Measurements from ENCODE around the gene ZNF683.
A peak's percentile ranks its signal among the peaks of the same experiment; 100 is the strongest.
"Not testable (repeated sequence)": the region's sequence is repeated elsewhere in the genome, so short reads cannot be mapped to it uniquely, and the experiment has no call there.

Gene ZNF683

GRCh38 chr1:26378879-26379251, 6.3 kb upstream of the ZNF683 start:
- Histone ChIP-seq H3K18ac (ENCODE audit: low read length) (no peak overlapping the region), H3K36me3 (ENCODE audit: control insufficient read depth, insufficient read depth, low read length) (no peaks in the 10 kb centered on the region), H3K4ac (ENCODE audit: low read depth, low read length) (no peak overlapping the region), H3K79me2 (ENCODE audit: control insufficient read depth, insufficient read depth, low read length) (no peaks in the 10 kb centered on the region), H3K27ac (ENCODE audit: low read depth, low read length) (no peak overlapping the region), H3K9ac (ENCODE audit: low read length) (no peak overlapping the region), H2BK120ac (ENCODE audit: low read depth, low read length) (no peak overlapping the region), H3K79me1 (ENCODE audit: low read length) (no peaks in the 10 kb centered on the region), H3K27me3 (ENCODE audit: insufficient read depth, low read length, poor library complexity) (no peaks in the 10 kb centered on the region), H3K56ac (ENCODE audit: low read length) (no peak overlapping the region), H3K23ac (ENCODE audit: low read length) (no peak overlapping the region), H3K4me3 (ENCODE audit: low read length) (no peak overlapping the region), H4K8ac (ENCODE audit: low read depth, low read length) (no peak overlapping the region), H3K4me1 (ENCODE audit: control insufficient read depth, low read depth, low read length) (peaks cover 17% of the 10 kb centered on the region), H3K4me2 (ENCODE audit: low read length) (no peak overlapping the region), H4K5ac (ENCODE audit: low read length) (no peak overlapping the region), H2BK15ac (replicated peaks; ENCODE audit: low read depth) (no peak overlapping the region), H2BK5ac (ENCODE audit: low read length) (no peak overlapping the region), H2AK5ac (ENCODE audit: low read length) (no peak overlapping the region)
- WGBS (ENCODE audit: extremely low coverage, insufficient coverage, low lambda C conversion rate) = no CpG with 5 or more reads among the region's 3 CpGs
- DNase-seq = no peak

- Histone ChIP-seq H3K79me1 (ENCODE audit: low read length) (no peaks in the 10 kb centered on the region), H3K4me3 (ENCODE audit: low read length) (no peak overlapping the region), H2AK5ac (ENCODE audit: low read length) (no peak overlapping the region), H3K9ac (ENCODE audit: low read length) (peak overlapping the region; percentile 38), H2BK120ac (ENCODE audit: low read depth, low read length) (no peak overlapping the region), H2BK15ac (replicated peaks; ENCODE audit: low read depth) (no peak overlapping the region), H3K27ac (ENCODE audit: low read depth, low read length) (no peak overlapping the region), H3K56ac (ENCODE audit: low read length) (peak overlapping the region; percentile 80), H3K79me2 (ENCODE audit: control insufficient read depth, insufficient read depth, low read length) (no peaks in the 10 kb centered on the region), H3K27me3 (ENCODE audit: insufficient read depth, low read length, poor library complexity) (no peaks in the 10 kb centered on the region), H2BK5ac (ENCODE audit: low read length) (peak overlapping the region; percentile 83), H4K5ac (ENCODE audit: low read length) (no peak overlapping the region), H3K18ac (ENCODE audit: low read length) (no peak overlapping the region), H3K4me1 (ENCODE audit: control insufficient read depth, low read depth, low read length) (peaks cover 20% of the 10 kb centered on the region), H3K23ac (ENCODE audit: low read length) (no peak overlapping the region), H4K8ac (ENCODE audit: low read depth, low read length) (no peak overlapping the region), H3K4me2 (ENCODE audit: low read length) (peak overlapping the region; percentile 31), H3K4ac (ENCODE audit: low read depth, low read length) (no peak overlapping the region), H3K36me3 (ENCODE audit: control insufficient read depth, insufficient read depth, low read length) (no peaks in the 10 kb centered on the region)
- DNase-seq = peak; percentile 87
- no CpG with 5 or more reads among the region's 5 CpGs for WGBS (ENCODE audit: extremely low coverage, insufficient coverage, low lambda C conversion rate)
These were observed 5.7 kb upstream of the ZNF683 start for GRCh38 chr1:26378088-26378878.

- no peak overlapping the region for H2BK5ac ChIP-seq (ENCODE audit: low read length)
- no peak overlapping the region for H3K4me3 ChIP-seq (ENCODE audit: low read length)
- no peak overlapping the region for H3K23ac ChIP-seq (ENCODE audit: low read length)
- no peaks in the 10 kb centered on the region for H3K36me3 ChIP-seq (ENCODE audit: control insufficient read depth, insufficient read depth, low read length)
- H2BK15ac ChIP-seq (replicated peaks; ENCODE audit: low read depth) = no peak overlapping the region
- WGBS (ENCODE audit: extremely low coverage, insufficient coverage, low lambda C conversion rate) = no CpG with 5 or more reads among the region's 4 CpGs
- H4K8ac ChIP-seq (ENCODE audit: low read depth, low read length) = no peak overlapping the region
- H4K5ac ChIP-seq (ENCODE audit: low read length) = no peak overlapping the region
- H3K27me3 ChIP-seq (ENCODE audit: insufficient read depth, low read length, poor library complexity) = no peaks in the 10 kb centered on the region
- no peak overlapping the region for H3K4ac ChIP-seq (ENCODE audit: low read depth, low read length)
- no peak overlapping the region for H3K18ac ChIP-seq (ENCODE audit: low read length)
- H3K4me2 ChIP-seq (ENCODE audit: low read length) = no peak overlapping the region
- no peak overlapping the region for H3K9ac ChIP-seq (ENCODE audit: low read length)
- no peak overlapping the region for H2BK120ac ChIP-seq (ENCODE audit: low read depth, low read length)
- no peak overlapping the region for H2AK5ac ChIP-seq (ENCODE audit: low read length)
- H3K79me2 ChIP-seq (ENCODE audit: control insufficient read depth, insufficient read depth, low read length) = no peaks in the 10 kb centered on the region
- H3K79me1 ChIP-seq (ENCODE audit: low read length) = no peaks in the 10 kb centered on the region
- no peak overlapping the region for H3K27ac ChIP-seq (ENCODE audit: low read depth, low read length)
- H3K56ac ChIP-seq (ENCODE audit: low read length) = no peak overlapping the region
- DNase-seq = no peak
- peaks cover 20% of the 10 kb centered on the region for H3K4me1 ChIP-seq (ENCODE audit: control insufficient read depth, low read depth, low read length)
These were observed 3.5 kb upstream of the ZNF683 start for GRCh38 chr1:26376050-26376449.

GRCh38 chr1:26375081-26375480, 2.5 kb upstream of the ZNF683 start:
- peaks cover 23% of the 10 kb centered on the region for H3K4me1 ChIP-seq (ENCODE audit: control insufficient read depth, low read depth, low read length)
- no peak overlapping the region for H2AK5ac ChIP-seq (ENCODE audit: low read length)
- no peaks in the 10 kb centered on the region for H3K79me2 ChIP-seq (ENCODE audit: control insufficient read depth, insufficient read depth, low read length)
- H3K79me1 ChIP-seq (ENCODE audit: low read length) = no peaks in the 10 kb centered on the region
- no peak overlapping the region for H4K8ac ChIP-seq (ENCODE audit: low read depth, low read length)
- peak overlapping the region; percentile 49 for H2BK5ac ChIP-seq (ENCODE audit: low read length)
- peak overlapping the region; percentile 59 for H3K56ac ChIP-seq (ENCODE audit: low read length)
- no peak overlapping the region for H3K4me2 ChIP-seq (ENCODE audit: low read length)
- no peak overlapping the region for H3K9ac ChIP-seq (ENCODE audit: low read length)
- DNase-seq = peak; percentile 70
- no CpG with 5 or more reads among the region's 6 CpGs for WGBS (ENCODE audit: extremely low coverage, insufficient coverage, low lambda C conversion rate)
- no peak overlapping the region for H3K4me3 ChIP-seq (ENCODE audit: low read length)
- peak overlapping the region; percentile 22 for H3K4ac ChIP-seq (ENCODE audit: low read depth, low read length)
- no peak overlapping the region for H4K5ac ChIP-seq (ENCODE audit: low read length)
- no peak overlapping the region for H3K18ac ChIP-seq (ENCODE audit: low read length)
- no peak overlapping the region for H3K23ac ChIP-seq (ENCODE audit: low read length)
- no peaks in the 10 kb centered on the region for H3K36me3 ChIP-seq (ENCODE audit: control insufficient read depth, insufficient read depth, low read length)
- no peaks in the 10 kb centered on the region for H3K27me3 ChIP-seq (ENCODE audit: insufficient read depth, low read length, poor library complexity)
- H2BK15ac ChIP-seq (replicated peaks; ENCODE audit: low read depth) = no peak overlapping the region
- H3K27ac ChIP-seq (ENCODE audit: low read depth, low read length) = peak overlapping the region; percentile 74
- H2BK120ac ChIP-seq (ENCODE audit: low read depth, low read length) = peak overlapping the region; percentile 54

GRCh38 chr1:26374361-26374760, 1.8 kb upstream of the ZNF683 start:
- not testable (repeated sequence) for H2BK120ac ChIP-seq (ENCODE audit: low read depth, low read length); H4K8ac ChIP-seq (ENCODE audit: low read depth, low read length); H3K9ac ChIP-seq (ENCODE audit: low read length); H3K79me1 ChIP-seq (ENCODE audit: low read length); H3K4me3 ChIP-seq (ENCODE audit: low read length); H3K79me2 ChIP-seq (ENCODE audit: control insufficient read depth, insufficient read depth, low read length); H2BK15ac ChIP-seq (replicated peaks; ENCODE audit: low read depth); H3K4me2 ChIP-seq (ENCODE audit: low read length); H3K27me3 ChIP-seq (ENCODE audit: insufficient read depth, low read length, poor library complexity); H3K27ac ChIP-seq (ENCODE audit: low read depth, low read length); H3K36me3 ChIP-seq (ENCODE audit: control insufficient read depth, insufficient read depth, low read length)
- peak overlapping the region; percentile 48 for H3K23ac ChIP-seq (ENCODE audit: low read length)
- H4K5ac ChIP-seq (ENCODE audit: low read length) = peak overlapping the region; percentile 84
- peaks cover 23% of the 10 kb centered on the region for H3K4me1 ChIP-seq (ENCODE audit: control insufficient read depth, low read depth, low read length)
- H2BK5ac ChIP-seq (ENCODE audit: low read length) = peak overlapping the region; percentile 51
- DNase-seq = peak; percentile 55
- H2AK5ac ChIP-seq (ENCODE audit: low read length) = peak overlapping the region; percentile 93
- peak overlapping the region; percentile 0 for H3K4ac ChIP-seq (ENCODE audit: low read depth, low read length)
- H3K18ac ChIP-seq (ENCODE audit: low read length) = peak overlapping the region; percentile 16
- no CpG with 5 or more reads among the region's 2 CpGs for WGBS (ENCODE audit: extremely low coverage, insufficient coverage, low lambda C conversion rate)
- peak overlapping the region; percentile 77 for H3K56ac ChIP-seq (ENCODE audit: low read length)

GRCh38 chr1:26373789-26374188, 1.2 kb upstream of the ZNF683 start:
- no peak overlapping the region for H2BK120ac ChIP-seq (ENCODE audit: low read depth, low read length)
- H3K36me3 ChIP-seq (ENCODE audit: control insufficient read depth, insufficient read depth, low read length) = no peaks in the 10 kb centered on the region
- H2BK15ac ChIP-seq (replicated peaks; ENCODE audit: low read depth) = no peak overlapping the region
- WGBS (ENCODE audit: extremely low coverage, insufficient coverage, low lambda C conversion rate) = no CpG with 5 or more reads among the region's 2 CpGs
- H3K56ac ChIP-seq (ENCODE audit: low read length) = peak overlapping the region; percentile 73
- H3K79me2 ChIP-seq (ENCODE audit: control insufficient read depth, insufficient read depth, low read length) = no peaks in the 10 kb centered on the region
- H2BK5ac ChIP-seq (ENCODE audit: low read length) = peak overlapping the region; percentile 47
- no peak overlapping the region for H4K8ac ChIP-seq (ENCODE audit: low read depth, low read length)
- no peak overlapping the region for H3K4me2 ChIP-seq (ENCODE audit: low read length)
- no peaks in the 10 kb centered on the region for H3K79me1 ChIP-seq (ENCODE audit: low read length)
- H3K27ac ChIP-seq (ENCODE audit: low read depth, low read length) = no peak overlapping the region
- no peaks in the 10 kb centered on the region for H3K27me3 ChIP-seq (ENCODE audit: insufficient read depth, low read length, poor library complexity)
- H3K23ac ChIP-seq (ENCODE audit: low read length) = peak overlapping the region; percentile 48
- H2AK5ac ChIP-seq (ENCODE audit: low read length) = no peak overlapping the region
- H3K4me3 ChIP-seq (ENCODE audit: low read length) = no peak overlapping the region
- no peak overlapping the region for H4K5ac ChIP-seq (ENCODE audit: low read length)
- H3K4ac ChIP-seq (ENCODE audit: low read depth, low read length) = no peak overlapping the region
- H3K18ac ChIP-seq (ENCODE audit: low read length) = peak overlapping the region; percentile 16
- H3K4me1 ChIP-seq (ENCODE audit: control insufficient read depth, low read depth, low read length) = peaks cover 23% of the 10 kb centered on the region
- no peak for DNase-seq
- H3K9ac ChIP-seq (ENCODE audit: low read length) = no peak overlapping the region
